ENCODE measurements around the gene ABCB11. TPM values are rescaled to one million over a fixed set of nuclear protein-coding genes. Genes with fewer than 3 reads are reported as not detected.

ABCB11 gene
- polyA plus RNA-seq, 3 donors, result not detected

GRCh38 chr2:169049142-169049541, 18.0 kb upstream of the ABCB11 start:
- Histone ChIP-seq H3K9ac (ENCODE audit: insufficient read depth, low read length, poor library complexity, severe bottlenecking) (no peak overlapping the region), H3K4me1 (ENCODE audit: control insufficient read depth in 1 of 2, insufficient read depth in 2 of 2, low read length in 2 of 2) (peaks cover 21 to 37% of the 10 kb centered on the region in 2 donors), H3K27me3 (ENCODE audit: control insufficient read depth in 2 of 2, insufficient read depth in 2 of 2, low read length in 2 of 2) (no peaks in the 10 kb centered on the region), H3K9me3 (replicated peaks in 1 of 2; ENCODE audit: control insufficient read depth in 1 of 2, insufficient read depth in 1 of 2, low read length in 2 of 2) (peaks cover 10 to 16% of the 10 kb centered on the region in 2 donors), H2AFZ (ENCODE audit: insufficient read depth, low read depth, low read length, poor library complexity, severe bottlenecking) (no peak overlapping the region), H3K79me2 (ENCODE audit: insufficient read depth, low read length) (no peaks in the 10 kb centered on the region), H3K36me3 (replicated peaks in 1 of 2; ENCODE audit: control insufficient read depth in 1 of 2, insufficient read depth in 2 of 2, low read length in 2 of 2) (no peaks in the 10 kb centered on the region), H4K20me1 (ENCODE audit: insufficient read depth, low read length) (no peaks in the 10 kb centered on the region), H3K4me3 (replicated peaks in 1 of 3; ENCODE audit: low read depth in 2 of 3, low read length in 3 of 3) (no peak overlapping the region), H3K4me2 (replicated peaks; ENCODE audit: extremely low read depth, low read length, poor library complexity, severe bottlenecking) (no peak overlapping the region), H3K27ac (ENCODE audit: low read depth in 1 of 2, low read length in 2 of 2) (no peak overlapping the region)
- DNase-seq, result no peak
- WGBS (ENCODE audit: insufficient coverage), result no CpG with 5 or more reads among the region's 3 CpGs
- Mint-ChIP-seq H3K27me3 (ENCODE audit: low read depth in 3 of 3) (peaks cover 0 to 2% (median 0%) of the 10 kb centered on the region in 3 donors), H3K9me3 (peaks cover 10 to 22% (median 14%) of the 10 kb centered on the region in 7 donors), H3K4me3 (no peak overlapping the region), H3K36me3 (peaks cover 5 to 10% of the 10 kb centered on the region in 2 donors), H3K27ac (no peak overlapping the region), H3K4me1 (peaks cover 38% of the 10 kb centered on the region)
- intact Hi-C loops (cut with micrococcal nuclease), result loop anchor here in 1 of 2 donors (10.0 kb wide), 1 partner anchor 56 kb away; no protein-coding TSS in a partner anchor
- no peak for TF ChIP-seq CTCF (IDR thresholded peaks at IDR 0.05)

- Histone ChIP-seq H3K4me1 (ENCODE audit: control insufficient read depth in 1 of 2, insufficient read depth in 2 of 2, low read length in 2 of 2) (peaks cover 21 to 37% of the 10 kb centered on the region in 2 donors), H3K27ac (ENCODE audit: low read depth in 1 of 2, low read length in 2 of 2) (no peak overlapping the region), H3K79me2 (ENCODE audit: insufficient read depth, low read length) (no peaks in the 10 kb centered on the region), H3K4me3 (replicated peaks in 1 of 3; ENCODE audit: low read depth in 2 of 3, low read length in 3 of 3) (no peak overlapping the region), H3K9ac (ENCODE audit: insufficient read depth, low read length, poor library complexity, severe bottlenecking) (no peak overlapping the region), H2AFZ (ENCODE audit: insufficient read depth, low read depth, low read length, poor library complexity, severe bottlenecking) (peak overlapping the region; percentile 41), H3K27me3 (ENCODE audit: control insufficient read depth in 2 of 2, insufficient read depth in 2 of 2, low read length in 2 of 2) (no peaks in the 10 kb centered on the region), H3K4me2 (replicated peaks; ENCODE audit: extremely low read depth, low read length, poor library complexity, severe bottlenecking) (no peak overlapping the region), H3K36me3 (replicated peaks in 1 of 2; ENCODE audit: control insufficient read depth in 1 of 2, insufficient read depth in 2 of 2, low read length in 2 of 2) (no peaks in the 10 kb centered on the region), H3K9me3 (replicated peaks in 1 of 2; ENCODE audit: control insufficient read depth in 1 of 2, insufficient read depth in 1 of 2, low read length in 2 of 2) (peaks cover 13 to 14% of the 10 kb centered on the region in 2 donors), H4K20me1 (ENCODE audit: insufficient read depth, low read length) (no peaks in the 10 kb centered on the region)
- Mint-ChIP-seq H3K36me3 (peaks cover 5 to 15% of the 10 kb centered on the region in 2 donors), H3K27ac (peak overlapping the region in 3 of 7 donors; percentile 41 to 81 (median 66)), H3K9me3 (peaks cover 17 to 28% (median 23%) of the 10 kb centered on the region in 7 donors), H3K27me3 (ENCODE audit: low read depth in 3 of 3) (peaks cover 0 to 2% (median 0%) of the 10 kb centered on the region in 3 donors), H3K4me3 (no peak overlapping the region), H3K4me1 (peaks cover 38% of the 10 kb centered on the region)
- peak; percentile 33 to 44 (median 36) for DNase-seq
- TF ChIP-seq CTCF (IDR thresholded peaks at IDR 0.05), result no peak
- intact Hi-C loops (cut with micrococcal nuclease), result loop anchor here in 1 of 2 donors (10.0 kb wide), 1 partner anchor 57 kb away; no protein-coding TSS in a partner anchor
- WGBS (ENCODE audit: insufficient coverage), result 90% methylated on average over 2 of the region's 2 CpGs
Measured at GRCh38 chr2:169047256-169048250, 16.4 kb upstream of the ABCB11 start.

Data from CD14-positive monocyte (primary cell).